Measurements from ENCODE around the gene ARHGAP22. TPM values are rescaled to one million over a fixed set of nuclear protein-coding genes. Genes with fewer than 3 reads are reported as not detected.
A peak's percentile ranks its signal among the peaks of the same experiment; 100 is the strongest.

ARHGAP22 gene
- total and polyA plus RNA-seq, 8 donors: 2.2 to 10.4 (median 2.8) TPM

DNA sequence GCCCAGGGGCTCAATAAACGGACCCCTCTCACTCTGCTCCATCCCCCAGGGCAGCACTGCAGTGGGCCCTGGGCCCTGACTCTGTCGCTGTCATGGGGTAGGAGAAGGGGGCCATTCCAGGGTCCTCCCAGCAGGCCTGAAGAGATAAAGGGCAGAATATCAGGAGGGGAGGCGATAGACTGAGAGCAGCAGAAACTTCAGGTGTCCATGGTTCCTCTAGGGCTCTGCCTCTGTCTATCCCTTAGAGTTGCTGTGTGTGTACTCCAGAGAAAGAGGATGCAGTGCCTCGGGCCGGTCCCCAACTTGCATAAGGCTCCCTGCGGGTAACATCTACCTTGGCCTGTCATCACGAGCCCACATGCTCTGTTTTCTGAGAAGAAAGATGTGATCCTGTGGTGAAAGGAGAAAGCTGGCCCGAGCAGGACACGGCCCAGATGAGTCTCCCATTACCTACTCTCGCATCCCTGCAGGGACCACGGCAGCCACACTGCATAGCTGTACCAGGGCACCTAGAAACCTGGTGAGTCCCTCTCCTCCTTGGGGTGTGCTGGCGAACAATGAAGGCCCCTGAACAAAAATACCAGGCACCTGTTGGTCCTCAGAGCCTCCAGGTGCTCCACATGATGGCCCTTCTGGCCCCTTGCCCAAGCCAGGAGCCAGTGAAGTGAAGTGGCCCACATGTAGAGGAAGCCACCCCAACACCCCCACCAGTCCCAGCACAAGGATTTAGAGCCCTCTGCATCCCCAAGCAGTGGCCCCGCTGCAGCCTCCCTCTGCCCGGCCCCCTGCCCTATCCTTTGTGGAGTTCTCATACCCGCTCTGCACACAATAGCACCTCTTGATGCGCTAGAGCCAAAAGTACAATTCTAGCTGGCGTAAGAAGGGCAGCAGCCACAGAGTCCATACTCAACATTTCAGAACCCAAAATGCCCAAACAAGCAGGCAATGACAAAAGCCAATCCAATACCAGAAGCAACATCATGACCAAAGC lies 106.8 kb downstream of the ARHGAP22 start:
- ATAC-seq: no peak
- Histone ChIP-seq H3K36me3 (no peaks in the 10 kb centered on the region), H3K27ac (no peak overlapping the region), H3K4me1 (peaks cover 0 to 3% of the 10 kb centered on the region in 2 donors), H3K9me3 (no peaks in the 10 kb centered on the region), H3K4me3 (no peak overlapping the region), H3K27me3 (no peaks in the 10 kb centered on the region)
- intact Hi-C loops (cut with DNase I): no loop called here
- TF ChIP-seq CTCF (IDR thresholded peaks at IDR 0.05): no peak
- no peak for DNase-seq

DNA sequence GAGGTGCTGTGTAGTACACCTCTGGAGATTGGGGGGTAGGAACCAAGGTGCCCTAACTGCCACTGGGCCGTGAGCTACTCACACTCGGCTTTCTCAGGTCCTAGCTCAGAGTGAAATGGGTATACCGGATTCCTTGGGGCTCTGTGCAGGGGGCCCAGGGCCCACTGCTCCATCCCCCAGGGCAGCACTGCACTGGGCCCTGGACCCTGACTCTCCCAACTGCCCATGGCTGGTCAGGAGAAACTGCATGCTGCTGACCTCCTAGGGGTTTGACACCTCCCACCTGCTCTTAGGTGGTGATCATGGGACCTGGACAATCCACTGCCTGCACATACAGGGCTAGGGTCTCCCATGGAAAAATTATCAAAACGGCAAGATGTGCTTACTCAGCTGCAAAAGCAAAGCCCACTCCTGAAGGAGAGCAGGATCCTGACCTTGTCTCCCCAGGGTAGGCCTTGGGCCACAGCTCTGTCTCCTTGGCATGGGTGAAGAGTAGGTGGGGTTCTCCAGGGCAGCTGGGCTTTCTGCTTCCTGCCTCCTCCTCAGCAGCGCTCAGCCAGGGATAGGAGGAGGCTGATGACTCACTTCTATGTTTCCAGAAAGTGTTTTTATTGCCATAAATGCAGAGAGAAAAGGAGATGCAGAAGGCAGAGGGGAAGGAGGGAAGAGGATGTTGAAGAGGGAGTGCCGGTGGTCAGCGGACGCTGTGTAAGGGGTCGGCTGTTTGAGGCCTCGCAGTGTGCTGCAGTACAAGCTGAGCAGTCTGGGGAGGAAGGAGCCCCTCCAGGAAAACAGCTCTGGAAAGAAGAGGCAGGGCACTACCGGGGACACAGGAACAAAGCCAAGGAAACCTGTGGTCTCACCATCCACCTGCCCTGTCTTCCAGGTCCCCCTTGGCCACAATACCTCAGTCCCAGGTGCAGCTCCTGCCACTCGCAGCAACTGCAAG lies 107.8 kb downstream of the ARHGAP22 start:
- no peak overlapping the region for H3K27ac ChIP-seq
- ATAC-seq: peak; percentile 65

GRCh38 chr10:48496105-48496830 lies 108.6 kb downstream of the ARHGAP22 start:
- no peak for ATAC-seq
- DNase-seq: no peak
- Histone ChIP-seq H3K27me3 (no peaks in the 10 kb centered on the region), H3K4me1 (peaks cover 0 to 3% of the 10 kb centered on the region in 2 donors), H3K27ac (no peak overlapping the region), H3K4me3 (no peak overlapping the region), H3K9me3 (no peaks in the 10 kb centered on the region), H3K36me3 (no peaks in the 10 kb centered on the region)
- TF ChIP-seq CTCF (IDR thresholded peaks at IDR 0.05): no peak
- intact Hi-C loops (cut with DNase I): no loop called here

More for the DNA sequence above, 107.8 kb downstream of the ARHGAP22 start:
- H3K4me1 ChIP-seq: peaks cover 0 to 3% of the 10 kb centered on the region in 2 donors
- no peak for TF ChIP-seq CTCF (IDR thresholded peaks at IDR 0.05)
- H3K4me3 ChIP-seq: no peak overlapping the region
- no peaks in the 10 kb centered on the region for H3K27me3 ChIP-seq
- H3K36me3 ChIP-seq: no peaks in the 10 kb centered on the region
- no peaks in the 10 kb centered on the region for H3K9me3 ChIP-seq
- DNase-seq: no peak
- intact Hi-C loops (cut with DNase I): no loop called here

GRCh38 chr10:48495282-48496045 lies 109.4 kb downstream of the ARHGAP22 start:
- Histone ChIP-seq H3K4me1 (peaks cover 0 to 3% of the 10 kb centered on the region in 2 donors), H3K27me3 (no peaks in the 10 kb centered on the region), H3K9me3 (no peaks in the 10 kb centered on the region), H3K36me3 (no peaks in the 10 kb centered on the region), H3K4me3 (no peak overlapping the region), H3K27ac (no peak overlapping the region)
- no peak for ATAC-seq
- intact Hi-C loops (cut with DNase I): no loop called here
- no peak for TF ChIP-seq CTCF (IDR thresholded peaks at IDR 0.05)
- no peak for DNase-seq
